Stimulated activated effector memory CD8-positive, alpha-beta T cell treated with anti-CD3 and anti-CD28 coated beads, Interleukin-12 subunit alpha, Interleukin-12 subunit beta, amount 100 ng/mL, for 72 hours (primary cell): ENCODE results near the gene PPARD.

ENCODE experiments used
- ATAC-seq: fragments of 150-1000 bp; cut with Tn5 transposase; 2 replicates; pipeline ENCODE4 v1.10.0; 2021
- DNase-seq, 2 donors: peaks; one replicate each; pipeline ENCODE4 v3.0.0; 2021 to 2022; ENCODE audit warnings: low spot score in 2 of 2
- H3K27ac Mint-ChIP-seq: one replicate; pipeline ENCODE4 v1.8.0; 2022; ENCODE audit warnings: mild to moderate bottlenecking, mixed read lengths
- H3K36me3 Mint-ChIP-seq: one replicate; pipeline ENCODE4 v1.8.0; 2022; ENCODE audit warnings: mild to moderate bottlenecking, mixed read lengths
- H3K4me1 Mint-ChIP-seq: one replicate; pipeline ENCODE4 v1.8.0; 2022; ENCODE audit warnings: mixed read lengths
- H3K4me3 Mint-ChIP-seq: one replicate; pipeline ENCODE4 v1.8.0; 2022; ENCODE audit warnings: mild to moderate bottlenecking, mixed read lengths
- H3K9me3 Mint-ChIP-seq: one replicate; pipeline ENCODE4 v1.8.0; 2022; ENCODE audit warnings: mixed read lengths

PPARD gene

GRCh38 chr6:35359744-35360348 is 17.5 kb downstream of the PPARD start:
- no peak for ATAC-seq
- H3K27ac Mint-ChIP-seq: no peak overlapping the region
- H3K4me1 Mint-ChIP-seq: peaks cover 48% of the 10 kb centered on the region
- DNase-seq: no peak
- no peaks in the 10 kb centered on the region for H3K9me3 Mint-ChIP-seq
- no peak overlapping the region for H3K4me3 Mint-ChIP-seq
- peaks cover 34% of the 10 kb centered on the region for H3K36me3 Mint-ChIP-seq

- Mint-ChIP-seq H3K27ac (peak overlapping the region; percentile 67), H3K4me1 (peaks cover 49% of the 10 kb centered on the region), H3K9me3 (no peaks in the 10 kb centered on the region), H3K36me3 (peaks cover 27% of the 10 kb centered on the region), H3K4me3 (no peak overlapping the region)
- DNase-seq (no peak), ATAC-seq (no peak)
These were observed 18.2 kb downstream of the PPARD start for GRCh38 chr6:35360349-35361138.

- DNase-seq (no peak), ATAC-seq (no peak)
- peak overlapping the region; percentile 44 for H3K27ac Mint-ChIP-seq
- H3K4me3 Mint-ChIP-seq: no peak overlapping the region
- peaks cover 52% of the 10 kb centered on the region for H3K4me1 Mint-ChIP-seq
- H3K9me3 Mint-ChIP-seq: no peaks in the 10 kb centered on the region
- H3K36me3 Mint-ChIP-seq: peaks cover 10% of the 10 kb centered on the region
These were observed 19.8 kb downstream of the PPARD start for GRCh38 chr6:35362200-35362599.

- no peak for ATAC-seq
- Mint-ChIP-seq H3K9me3 (no peaks in the 10 kb centered on the region), H3K4me1 (peaks cover 60% of the 10 kb centered on the region), H3K4me3 (no peak overlapping the region), H3K36me3 (no peaks in the 10 kb centered on the region), H3K27ac (peak overlapping the region; percentile 44)
- no peak for DNase-seq
These were observed 21.0 kb downstream of the PPARD start for GRCh38 chr6:35363293-35363750.

GRCh38 chr6:35365594-35366203 is 23.3 kb downstream of the PPARD start:
- H3K9me3 Mint-ChIP-seq: no peaks in the 10 kb centered on the region
- ATAC-seq (no peak), DNase-seq (no peak)
- no peaks in the 10 kb centered on the region for H3K36me3 Mint-ChIP-seq
- H3K27ac Mint-ChIP-seq: peak overlapping the region; percentile 8
- H3K4me1 Mint-ChIP-seq: peaks cover 70% of the 10 kb centered on the region
- no peak overlapping the region for H3K4me3 Mint-ChIP-seq

GRCh38 chr6:35366204-35366596 is 23.8 kb downstream of the PPARD start:
- Mint-ChIP-seq H3K4me1 (peaks cover 72% of the 10 kb centered on the region), H3K27ac (peak overlapping the region; percentile 8), H3K36me3 (no peaks in the 10 kb centered on the region), H3K4me3 (no peak overlapping the region), H3K9me3 (no peaks in the 10 kb centered on the region)
- no peak for ATAC-seq
- no peak for DNase-seq

GRCh38 chr6:35367646-35368037 is 25.3 kb downstream of the PPARD start:
- Mint-ChIP-seq H3K4me3 (no peak overlapping the region), H3K4me1 (peaks cover 67% of the 10 kb centered on the region), H3K36me3 (no peaks in the 10 kb centered on the region), H3K9me3 (no peaks in the 10 kb centered on the region), H3K27ac (peak overlapping the region; percentile 11)
- no peak for ATAC-seq
- no peak for DNase-seq

GRCh38 chr6:35368038-35368887 is 25.9 kb downstream of the PPARD start:
- Mint-ChIP-seq H3K4me3 (peak overlapping the region; percentile 57), H3K27ac (peak overlapping the region; percentile 89), H3K36me3 (no peaks in the 10 kb centered on the region), H3K9me3 (no peaks in the 10 kb centered on the region), H3K4me1 (peaks cover 61% of the 10 kb centered on the region)
- ATAC-seq (peak; percentile 69), DNase-seq (no peak)

GRCh38 chr6:35370124-35370741 is 27.9 kb downstream of the PPARD start:
- peak in 1 of 2 donors; percentile 68 for DNase-seq
- Mint-ChIP-seq H3K4me1 (peaks cover 57% of the 10 kb centered on the region), H3K36me3 (no peaks in the 10 kb centered on the region), H3K27ac (peak overlapping the region; percentile 89), H3K9me3 (no peaks in the 10 kb centered on the region), H3K4me3 (peak overlapping the region; percentile 57)
- peak; percentile 85 for ATAC-seq

- Mint-ChIP-seq H3K4me3 (peak overlapping the region; percentile 57), H3K9me3 (no peaks in the 10 kb centered on the region), H3K4me1 (peaks cover 53% of the 10 kb centered on the region), H3K27ac (peak overlapping the region; percentile 89), H3K36me3 (no peaks in the 10 kb centered on the region)
- ATAC-seq: no peak
- DNase-seq: no peak
These were observed 28.6 kb downstream of the PPARD start for GRCh38 chr6:35370785-35371493.

- H3K36me3 Mint-ChIP-seq: no peaks in the 10 kb centered on the region
- H3K27ac Mint-ChIP-seq: peak overlapping the region; percentile 89
- DNase-seq: no peak
- no peak for ATAC-seq
- peak overlapping the region; percentile 57 for H3K4me3 Mint-ChIP-seq
- H3K9me3 Mint-ChIP-seq: no peaks in the 10 kb centered on the region
- peaks cover 56% of the 10 kb centered on the region for H3K4me1 Mint-ChIP-seq
These were observed 29.3 kb downstream of the PPARD start for GRCh38 chr6:35371494-35372262.

- ATAC-seq (no peak), DNase-seq (no peak)
- Mint-ChIP-seq H3K36me3 (no peaks in the 10 kb centered on the region), H3K27ac (peak overlapping the region; percentile 44), H3K4me3 (no peak overlapping the region), H3K9me3 (no peaks in the 10 kb centered on the region), H3K4me1 (peaks cover 53% of the 10 kb centered on the region)
These were observed 30.3 kb downstream of the PPARD start for GRCh38 chr6:35372633-35373032.

- peaks cover 5% of the 10 kb centered on the region for H3K36me3 Mint-ChIP-seq
- ATAC-seq (no peak), DNase-seq (no peak)
- no peak overlapping the region for H3K4me3 Mint-ChIP-seq
- peak overlapping the region; percentile 53 for H3K27ac Mint-ChIP-seq
- H3K9me3 Mint-ChIP-seq: no peaks in the 10 kb centered on the region
- H3K4me1 Mint-ChIP-seq: peaks cover 43% of the 10 kb centered on the region
These were observed 33.9 kb downstream of the PPARD start for GRCh38 chr6:35376281-35376680.

GRCh38 chr6:35377002-35377401 is 34.6 kb downstream of the PPARD start:
- H3K9me3 Mint-ChIP-seq: no peaks in the 10 kb centered on the region
- no peak for ATAC-seq
- H3K4me3 Mint-ChIP-seq: no peak overlapping the region
- H3K27ac Mint-ChIP-seq: peak overlapping the region; percentile 13
- H3K4me1 Mint-ChIP-seq: peaks cover 42% of the 10 kb centered on the region
- H3K36me3 Mint-ChIP-seq: peaks cover 5% of the 10 kb centered on the region
- DNase-seq: no peak
